ENCODE results near the gene DAPK2.

Gene DAPK2

DNA sequence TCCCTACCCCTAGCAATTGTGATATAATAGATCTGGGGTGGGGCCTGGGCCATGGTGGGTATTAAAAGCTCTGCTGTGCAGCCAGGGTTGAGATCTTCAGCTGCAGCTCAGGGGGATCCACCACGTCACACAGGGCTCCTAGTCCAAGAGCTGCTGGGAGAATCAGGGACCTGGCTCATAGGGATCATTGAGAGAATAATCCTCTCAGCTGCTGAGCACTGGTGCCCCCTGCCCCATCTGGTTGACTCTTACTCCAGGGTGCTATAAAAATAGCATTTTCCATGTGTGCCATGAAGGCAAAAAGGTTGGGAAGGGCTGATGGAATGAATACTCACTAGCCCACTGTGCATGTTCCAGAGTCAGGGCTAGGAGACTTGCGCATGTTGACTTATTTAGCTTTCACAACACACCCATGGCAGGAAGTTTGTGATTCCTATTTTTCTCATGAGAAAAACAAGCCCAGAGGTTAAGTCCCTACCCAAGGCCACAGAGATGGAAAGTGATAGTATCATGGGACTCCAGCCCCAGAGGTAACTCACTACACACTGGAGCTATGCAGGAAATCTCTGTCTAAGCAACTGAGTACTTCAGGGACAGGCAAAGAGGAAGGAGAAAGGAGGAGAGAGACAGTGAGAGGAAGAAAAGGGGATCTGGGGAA is 118.0 kb downstream of the DAPK2 start:
- no peak for DNase-seq (ENCODE audit: low read depth)
- TF ChIP-seq, protein P1, sequence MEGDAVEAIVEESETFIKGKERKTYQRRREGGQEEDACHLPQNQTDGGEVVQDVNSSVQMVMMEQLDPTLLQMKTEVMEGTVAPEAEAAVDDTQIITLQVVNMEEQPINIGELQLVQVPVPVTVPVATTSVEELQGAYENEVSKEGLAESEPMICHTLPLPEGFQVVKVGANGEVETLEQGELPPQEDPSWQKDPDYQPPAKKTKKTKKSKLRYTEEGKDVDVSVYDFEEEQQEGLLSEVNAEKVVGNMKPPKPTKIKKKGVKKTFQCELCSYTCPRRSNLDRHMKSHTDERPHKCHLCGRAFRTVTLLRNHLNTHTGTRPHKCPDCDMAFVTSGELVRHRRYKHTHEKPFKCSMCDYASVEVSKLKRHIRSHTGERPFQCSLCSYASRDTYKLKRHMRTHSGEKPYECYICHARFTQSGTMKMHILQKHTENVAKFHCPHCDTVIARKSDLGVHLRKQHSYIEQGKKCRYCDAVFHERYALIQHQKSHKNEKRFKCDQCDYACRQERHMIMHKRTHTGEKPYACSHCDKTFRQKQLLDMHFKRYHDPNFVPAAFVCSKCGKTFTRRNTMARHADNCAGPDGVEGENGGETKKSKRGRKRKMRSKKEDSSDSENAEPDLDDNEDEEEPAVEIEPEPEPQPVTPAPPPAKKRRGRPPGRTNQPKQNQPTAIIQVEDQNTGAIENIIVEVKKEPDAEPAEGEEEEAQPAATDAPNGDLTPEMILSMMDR (IDR thresholded peaks at IDR 0.05; ENCODE audit: control insufficient read depth, extremely low read depth, insufficient read depth) = no peak
- no peak overlapping the region for H3K4me3 ChIP-seq (ENCODE audit: low read depth, low read length)

- TF ChIP-seq, protein P1 (IDR thresholded peaks at IDR 0.05; ENCODE audit: control insufficient read depth, extremely low read depth, insufficient read depth) = no peak
- no peak for DNase-seq (ENCODE audit: low read depth)
These were observed 122.0 kb downstream of the DAPK2 start for GRCh38 chr15:63923993-63924950.

DNA sequence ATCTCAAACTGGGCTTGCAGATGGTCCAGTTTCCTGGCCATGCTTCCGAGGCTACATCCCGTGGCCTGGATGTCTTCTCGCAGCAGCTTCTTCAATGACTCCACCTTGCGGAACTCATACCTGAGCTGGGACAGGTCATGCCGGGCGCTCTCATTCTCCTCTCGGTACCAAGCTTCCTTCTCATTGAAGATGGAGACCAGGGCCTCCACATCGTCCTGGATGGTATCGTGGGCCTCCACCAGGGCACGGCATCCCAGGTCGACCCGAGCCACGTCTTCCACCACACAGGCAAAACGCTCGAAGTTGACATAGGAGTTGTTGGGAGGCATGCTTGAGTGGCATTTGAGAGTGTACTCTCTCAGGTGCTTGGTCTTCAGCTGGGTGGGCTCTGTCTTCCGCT is 123.4 kb downstream of the DAPK2 start:
- TF ChIP-seq, protein P1 (IDR thresholded peaks at IDR 0.05; ENCODE audit: control insufficient read depth, extremely low read depth, insufficient read depth) = no peak
- no peak overlapping the region for H3K4me3 ChIP-seq (ENCODE audit: low read depth, low read length)
- DNase-seq (ENCODE audit: low read depth) = no peak

More at GRCh38 chr15:63923993-63924950, 122.0 kb downstream of the DAPK2 start:
- H3K4me3 ChIP-seq (ENCODE audit: low read depth, low read length) = no peak overlapping the region

- DNase-seq (ENCODE audit: low read depth) = no peak
- no peak overlapping the region for H3K4me3 ChIP-seq (ENCODE audit: low read depth, low read length)
- TF ChIP-seq, protein P1 (IDR thresholded peaks at IDR 0.05; ENCODE audit: control insufficient read depth, extremely low read depth, insufficient read depth) = no peak
These were observed 123.9 kb downstream of the DAPK2 start for GRCh38 chr15:63922261-63922904.

DNA sequence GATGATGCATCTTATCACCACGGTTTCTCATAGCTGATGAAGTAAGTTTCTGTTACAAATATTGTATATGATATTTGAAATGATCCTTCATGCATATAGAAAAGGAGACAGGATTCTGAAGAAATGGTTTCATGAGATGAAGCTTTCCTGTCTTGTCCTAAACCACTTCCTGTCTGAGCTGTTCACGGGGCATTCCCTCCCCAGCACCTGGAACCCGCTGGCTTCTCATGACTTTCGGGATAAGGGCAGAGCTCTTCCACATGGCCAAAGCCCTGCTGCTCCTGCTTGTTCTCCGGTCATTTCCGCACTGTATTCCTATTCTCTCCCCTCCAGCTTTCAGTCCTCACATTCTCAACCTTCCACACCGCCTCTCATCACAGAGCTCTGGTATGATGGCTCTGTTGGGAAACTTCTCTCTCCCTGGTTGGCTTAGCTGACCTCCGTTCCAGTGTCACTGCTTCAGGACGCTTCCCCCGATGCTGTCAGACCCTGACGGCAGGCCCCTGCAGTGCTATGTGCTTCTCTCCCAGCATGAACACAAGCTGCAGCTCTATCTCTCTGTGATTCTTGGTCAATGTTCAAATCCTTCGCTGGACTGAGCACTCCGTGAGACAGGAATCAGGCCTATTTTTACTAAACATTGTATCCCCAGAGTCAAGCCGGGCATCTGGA is 125.6 kb downstream of the DAPK2 start:
- no peak overlapping the region for H3K4me3 ChIP-seq (ENCODE audit: low read depth, low read length)
- DNase-seq (ENCODE audit: low read depth) = no peak
- TF ChIP-seq, protein P1 (IDR thresholded peaks at IDR 0.05; ENCODE audit: control insufficient read depth, extremely low read depth, insufficient read depth) = no peak

GRCh38 chr15:63918901-63919348 is 127.4 kb downstream of the DAPK2 start:
- DNase-seq (ENCODE audit: low read depth) = no peak
- TF ChIP-seq, protein P1 (IDR thresholded peaks at IDR 0.05; ENCODE audit: control insufficient read depth, extremely low read depth, insufficient read depth) = no peak
- no peak overlapping the region for H3K4me3 ChIP-seq (ENCODE audit: low read depth, low read length)

All from LNCaP clone FGC (cell line).